Fibroblast of mammary gland (primary cell): ENCODE data around the gene ITPA.

Source experiments
- DNase-seq: peaks from one replicate; pipeline ENCODE4 v3.0.0-alpha.2; 2010; ENCODE audit warnings: low read depth
- H3K4me3 ChIP-seq: 2 replicates; pipeline ENCODE4 v1.5.1; 2011; ENCODE audit warnings: low read depth, mild to moderate bottlenecking, low read length, moderate library complexity; ENCODE audit not compliant: control insufficient read depth
- TF ChIP-seq, protein P1 (sequence below): conservative IDR thresholded peaks from 2 replicates; pipeline ENCODE4 v1.5.1; 2011; ENCODE audit warnings: low read depth, low read length, inconsistent platforms; ENCODE audit not compliant: control insufficient read depth, insufficient read depth

The ITPA gene

GRCh38 chr20:3229158-3229557 lies 19.9 kb downstream of the ITPA start:
- no peak for DNase-seq
- no peak overlapping the region for H3K4me3 ChIP-seq
- TF ChIP-seq, protein P1, sequence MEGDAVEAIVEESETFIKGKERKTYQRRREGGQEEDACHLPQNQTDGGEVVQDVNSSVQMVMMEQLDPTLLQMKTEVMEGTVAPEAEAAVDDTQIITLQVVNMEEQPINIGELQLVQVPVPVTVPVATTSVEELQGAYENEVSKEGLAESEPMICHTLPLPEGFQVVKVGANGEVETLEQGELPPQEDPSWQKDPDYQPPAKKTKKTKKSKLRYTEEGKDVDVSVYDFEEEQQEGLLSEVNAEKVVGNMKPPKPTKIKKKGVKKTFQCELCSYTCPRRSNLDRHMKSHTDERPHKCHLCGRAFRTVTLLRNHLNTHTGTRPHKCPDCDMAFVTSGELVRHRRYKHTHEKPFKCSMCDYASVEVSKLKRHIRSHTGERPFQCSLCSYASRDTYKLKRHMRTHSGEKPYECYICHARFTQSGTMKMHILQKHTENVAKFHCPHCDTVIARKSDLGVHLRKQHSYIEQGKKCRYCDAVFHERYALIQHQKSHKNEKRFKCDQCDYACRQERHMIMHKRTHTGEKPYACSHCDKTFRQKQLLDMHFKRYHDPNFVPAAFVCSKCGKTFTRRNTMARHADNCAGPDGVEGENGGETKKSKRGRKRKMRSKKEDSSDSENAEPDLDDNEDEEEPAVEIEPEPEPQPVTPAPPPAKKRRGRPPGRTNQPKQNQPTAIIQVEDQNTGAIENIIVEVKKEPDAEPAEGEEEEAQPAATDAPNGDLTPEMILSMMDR = no peak

- DNase-seq = no peak
- no peak overlapping the region for H3K4me3 ChIP-seq
- TF ChIP-seq, protein P1 = no peak
Measured at GRCh38 chr20:3229798-3230197, 20.5 kb downstream of the ITPA start.

GRCh38 chr20:3231116-3231515 lies 21.8 kb downstream of the ITPA start:
- no peak for DNase-seq
- TF ChIP-seq, protein P1 = no peak
- no peak overlapping the region for H3K4me3 ChIP-seq

GRCh38 chr20:3231889-3232588 lies 22.7 kb downstream of the ITPA start:
- no peak for DNase-seq
- TF ChIP-seq, protein P1 = no peak
- H3K4me3 ChIP-seq = no peak overlapping the region

GRCh38 chr20:3233131-3233990 lies 24.1 kb downstream of the ITPA start:
- DNase-seq = no peak
- TF ChIP-seq, protein P1 = no peak
- H3K4me3 ChIP-seq = no peak overlapping the region

DNA sequence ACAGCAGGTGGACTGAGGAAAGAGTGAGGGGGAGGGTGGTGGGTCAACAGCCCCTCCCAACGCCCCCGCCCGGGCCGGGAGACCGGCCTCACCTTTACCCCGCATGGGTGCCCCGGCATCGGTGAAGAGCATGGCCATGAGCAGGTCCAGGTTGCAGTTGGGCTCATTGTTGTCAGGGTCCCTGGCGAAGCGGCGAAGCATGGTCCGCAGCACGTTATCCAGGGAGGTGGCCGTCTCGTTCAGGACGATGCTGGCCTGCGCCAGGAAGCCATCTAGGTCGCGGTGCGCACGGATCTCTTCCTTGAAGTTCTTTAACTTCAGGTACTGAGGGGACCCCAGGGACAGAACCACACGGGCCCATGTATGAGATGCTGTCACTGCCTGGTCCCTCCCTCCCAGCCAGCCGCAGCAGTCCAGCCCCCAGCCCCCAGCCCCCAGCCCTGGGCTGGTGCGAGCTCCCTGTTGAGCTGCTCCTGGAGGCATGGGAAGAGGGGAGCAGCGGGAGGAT lies 24.7 kb downstream of the ITPA start:
- DNase-seq = no peak
- no peak overlapping the region for H3K4me3 ChIP-seq
- TF ChIP-seq, protein P1 = no peak
